GM19438 (cell line): ENCODE data around the gene OR2G6.
A peak's percentile ranks its signal among the peaks of the same experiment; 100 is the strongest.
"Not testable (repeated sequence)": the region's sequence is repeated elsewhere in the genome, so short reads cannot be mapped to it uniquely, and the experiment has no call there.

Experiments
- ATAC-seq: cut with Tn5 transposase; IDR thresholded peaks from one replicate; pipeline ENCODE4 v1.9.1; 2021; ENCODE audit warnings: low read depth; ENCODE audit not compliant: unreplicated experiment

Gene OR2G6

DNA sequence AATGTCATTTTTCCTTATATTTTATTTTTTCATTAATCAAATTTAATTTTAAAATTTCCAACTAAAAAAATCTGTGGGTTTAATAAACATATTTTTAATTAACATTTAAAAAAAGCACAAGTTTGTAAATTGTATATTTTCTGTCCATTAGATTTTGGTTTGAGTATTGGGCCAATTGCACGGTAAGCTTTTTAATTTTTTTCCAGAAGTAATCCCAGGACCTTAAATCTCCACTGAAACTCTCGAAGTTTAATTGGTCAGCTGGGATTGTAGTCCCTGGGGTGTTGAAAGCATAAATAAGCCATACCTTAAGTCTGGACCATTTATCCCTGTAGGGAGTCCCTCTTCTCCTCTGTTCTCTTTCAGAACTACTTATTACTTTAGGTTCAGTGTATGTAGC lies at the start of gene OR2G6:
TSS of gene OR2G6 (plus strand) at position 301 of the 400 bp plus-strand sequence. CDS start 13,574 bp downstream, outside the sequence.
- ATAC-seq = not testable (repeated sequence)

DNA sequence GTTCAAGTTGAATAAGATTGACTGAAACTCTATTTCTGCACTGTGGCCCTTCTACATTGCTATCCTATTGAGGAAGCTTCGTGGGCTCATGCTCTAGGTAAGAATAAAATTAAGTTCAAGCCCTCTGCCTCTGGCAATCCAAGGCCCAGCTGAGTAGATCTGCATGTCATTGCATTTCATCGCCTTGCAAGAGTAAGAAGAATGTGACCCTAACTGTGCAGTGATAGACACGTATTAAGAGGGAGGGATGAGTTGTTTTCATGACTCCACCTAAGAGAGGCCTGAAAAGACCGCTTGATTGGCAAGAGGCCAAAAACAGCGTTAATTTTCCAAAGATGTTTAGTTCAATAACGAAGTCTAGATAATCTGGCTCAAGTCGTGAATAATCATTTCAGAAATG lies 48.8 kb upstream of the OR2G6 start:
- ATAC-seq = not testable (repeated sequence)

DNA sequence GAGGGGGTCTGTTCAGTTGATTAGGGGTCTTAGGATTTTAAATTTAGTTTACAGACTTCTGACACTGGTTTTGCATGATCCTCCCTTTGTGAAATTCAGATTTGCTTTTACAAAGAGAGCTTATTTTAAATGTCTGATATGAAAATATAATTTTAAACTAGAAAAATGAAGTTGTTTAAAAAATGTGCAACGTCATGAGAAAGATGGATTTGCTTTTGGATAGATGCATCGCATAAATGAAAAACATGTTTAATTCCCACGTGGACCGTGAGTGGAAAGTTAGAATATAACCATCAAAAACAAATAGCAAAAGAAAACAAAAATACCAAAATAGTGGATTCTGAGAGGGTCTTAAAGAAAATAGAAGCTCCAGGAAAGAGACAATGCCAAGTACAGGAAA lies 36.7 kb upstream of the OR2G6 start:
- ATAC-seq = no peak

DNA sequence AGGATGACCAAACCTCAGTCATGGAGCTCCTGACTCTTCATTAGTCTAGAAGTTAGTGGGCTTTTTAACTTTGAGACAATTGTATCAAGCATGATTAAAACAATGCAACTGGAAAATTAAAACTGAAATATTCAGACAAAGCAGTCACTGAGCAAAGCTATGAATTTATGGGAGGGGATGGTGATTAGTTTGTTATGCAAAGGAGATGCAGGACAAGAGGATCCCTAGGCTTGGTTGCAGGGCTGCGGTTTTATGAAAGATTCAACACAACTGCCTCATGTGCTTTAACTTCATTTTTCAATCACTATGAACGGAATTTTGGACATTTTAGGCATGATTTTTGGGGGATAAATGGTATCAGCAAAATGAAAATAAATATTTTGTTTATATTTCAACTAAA lies 35.8 kb upstream of the OR2G6 start:
- ATAC-seq = not testable (repeated sequence)

DNA sequence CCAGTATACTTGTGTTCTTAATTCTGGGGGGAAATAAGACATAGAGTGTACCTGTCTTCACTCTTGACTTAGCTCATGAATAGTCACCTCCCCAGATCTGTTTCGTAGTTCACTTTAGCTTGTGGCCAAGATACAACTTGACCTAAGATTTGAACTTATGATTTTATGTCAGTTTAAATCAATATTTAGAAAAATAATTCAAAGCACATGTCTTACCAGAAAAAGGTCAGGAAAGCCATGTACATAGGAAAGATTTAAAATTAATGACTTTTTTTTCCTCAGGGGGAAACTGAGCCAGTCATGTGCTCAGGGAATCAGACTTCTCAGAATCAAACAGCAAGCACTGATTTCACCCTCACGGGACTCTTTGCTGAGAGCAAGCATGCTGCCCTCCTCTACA lies 34.8 kb upstream of the OR2G6 start, which contains the start of gene OR2T3:
TSS of gene OR2T3 (plus strand) at position 301 of the 400 bp plus-strand sequence. CDS start at position 301, 0 bp downstream.
- not testable (repeated sequence) for ATAC-seq

DNA sequence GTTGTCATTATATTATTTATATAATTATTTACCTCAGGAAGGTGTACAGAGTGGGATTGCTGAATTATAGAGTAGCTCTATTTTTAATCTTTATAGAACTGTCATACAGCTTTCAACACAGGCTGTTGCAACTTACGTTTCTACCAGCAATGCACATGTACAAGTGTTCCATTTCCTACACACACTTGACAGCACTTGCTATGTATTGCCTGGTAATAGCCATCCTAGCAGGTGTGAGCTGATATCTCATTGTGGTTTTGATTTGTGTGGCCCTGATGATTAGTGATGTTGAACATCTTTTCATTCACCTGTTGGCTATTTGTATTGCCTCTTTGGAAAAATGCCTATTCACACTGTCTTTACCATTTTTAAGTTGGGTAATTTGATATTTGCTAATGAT lies 32.2 kb upstream of the OR2G6 start:
- ATAC-seq = peak; percentile 85

DNA sequence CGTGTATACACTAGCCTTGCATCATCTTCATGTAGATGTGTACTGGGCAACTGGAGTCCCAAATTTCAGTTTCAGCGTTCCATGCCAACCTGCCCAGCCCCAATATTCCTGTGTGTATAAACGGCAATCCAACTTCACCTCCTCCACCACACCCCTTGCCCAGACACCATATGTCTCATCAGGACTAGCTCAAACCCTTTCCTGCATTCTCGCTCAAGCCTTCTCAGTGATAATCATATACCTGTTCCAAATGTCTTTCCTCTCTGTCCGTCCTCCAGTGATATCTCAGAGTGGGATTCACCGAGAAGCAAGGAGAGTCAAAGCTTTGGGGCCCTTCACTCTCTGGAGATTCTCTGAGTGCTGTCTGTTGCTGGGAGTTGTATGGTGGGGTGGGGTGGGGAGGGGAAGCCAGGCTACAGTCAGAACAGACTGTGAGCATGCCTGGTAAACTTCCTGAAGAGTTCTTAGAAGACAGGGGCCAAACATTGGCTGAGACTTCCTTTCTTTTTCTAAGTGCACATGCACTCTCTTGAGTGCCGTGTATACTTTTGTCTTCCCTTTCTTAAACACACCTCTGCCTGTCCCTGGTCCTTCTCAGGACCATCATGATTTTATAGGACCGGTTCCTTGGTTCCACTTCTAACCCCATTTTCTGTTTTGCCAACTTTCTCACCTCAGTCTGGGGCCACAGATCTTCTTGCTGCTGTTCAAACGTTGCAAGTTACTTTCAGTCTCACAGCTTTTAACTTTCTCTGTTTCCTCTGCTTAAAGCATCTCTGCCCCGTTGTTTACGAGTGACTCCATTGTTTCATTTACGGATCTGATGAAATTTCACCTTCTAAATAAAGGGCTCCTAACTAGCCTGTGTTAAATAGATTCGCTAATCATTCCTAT lies 25.9 kb upstream of the OR2G6 start:
- ATAC-seq = peak; percentile 94

DNA sequence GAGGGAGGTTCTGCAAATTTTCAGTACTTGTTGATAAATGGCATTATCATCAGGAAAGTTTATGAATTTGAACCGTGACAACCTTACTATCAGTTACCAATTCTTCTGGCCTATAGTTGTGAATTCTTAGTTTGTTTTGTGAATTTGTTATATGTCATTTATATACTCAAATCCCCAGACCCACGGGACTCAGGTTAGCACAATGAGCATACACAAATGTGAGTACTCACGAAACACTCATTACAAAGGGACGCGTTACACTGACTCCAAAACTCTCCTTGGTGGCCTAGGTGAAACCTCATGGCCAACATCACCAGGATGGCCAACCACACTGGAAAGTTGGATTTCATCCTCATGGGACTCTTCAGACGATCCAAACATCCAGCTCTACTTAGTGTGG lies 19.6 kb upstream of the OR2G6 start, which contains the start of gene OR2T5:
TSS of gene OR2T5 (plus strand) at position 301 of the 400 bp plus-strand sequence. CDS start at position 301, 0 bp downstream.
- not testable (repeated sequence) for ATAC-seq

DNA sequence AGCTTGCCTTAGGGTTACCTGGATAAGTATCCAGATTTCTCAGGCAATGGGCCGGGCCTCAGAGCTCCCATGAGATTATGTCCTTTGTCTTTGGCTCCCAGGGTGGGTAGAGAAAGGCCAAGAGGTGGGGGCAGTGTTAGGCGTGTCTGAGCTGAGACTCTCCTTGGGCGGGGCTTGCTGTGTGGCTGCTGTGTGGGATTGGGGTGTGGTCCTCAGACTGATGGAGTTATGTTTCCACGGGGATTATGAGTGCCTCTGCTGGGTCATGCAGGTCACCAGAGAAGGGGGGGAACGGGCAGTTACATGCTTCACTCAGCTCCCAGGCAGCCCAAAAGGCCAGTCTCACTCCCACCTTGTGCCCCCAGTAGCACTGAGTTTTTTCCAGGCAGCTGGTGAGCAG lies 11.2 kb upstream of the OR2G6 start:
- not testable (repeated sequence) for ATAC-seq

DNA sequence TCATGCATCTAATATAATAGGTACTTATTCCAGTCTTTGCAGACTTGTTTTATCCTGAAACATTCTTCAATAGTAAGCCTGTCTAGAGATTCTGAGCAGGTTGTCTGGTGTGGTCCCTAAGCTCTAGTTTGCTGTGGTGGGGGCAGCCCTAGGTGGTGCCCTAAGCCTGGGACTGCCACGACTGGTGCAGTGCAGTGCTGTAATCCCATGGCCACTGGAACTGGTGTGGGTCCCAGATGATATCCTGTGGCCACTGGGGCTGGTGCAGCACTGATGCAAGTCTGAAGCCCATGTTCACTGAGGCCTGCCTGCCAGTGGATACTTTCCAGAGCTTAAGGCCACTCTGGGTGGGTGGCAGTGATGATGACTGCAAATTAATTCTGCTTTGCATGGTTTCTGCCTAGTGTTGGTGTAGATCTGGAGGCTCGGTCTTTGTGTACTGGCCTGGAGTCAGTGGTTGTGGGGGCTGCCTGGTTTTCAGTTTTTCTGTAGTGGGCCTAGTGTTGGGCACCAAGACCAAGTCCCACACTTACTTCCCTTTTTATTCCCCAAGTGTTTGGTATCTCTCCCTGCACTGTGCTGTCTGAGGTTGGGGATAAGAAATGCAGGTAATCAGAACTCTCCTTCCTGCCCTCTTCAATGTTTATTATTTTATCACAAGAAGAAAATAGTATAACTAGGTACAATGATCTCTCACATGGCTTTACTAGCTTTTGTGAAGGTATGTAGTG lies 7.4 kb upstream of the OR2G6 start:
- ATAC-seq = not testable (repeated sequence)

DNA sequence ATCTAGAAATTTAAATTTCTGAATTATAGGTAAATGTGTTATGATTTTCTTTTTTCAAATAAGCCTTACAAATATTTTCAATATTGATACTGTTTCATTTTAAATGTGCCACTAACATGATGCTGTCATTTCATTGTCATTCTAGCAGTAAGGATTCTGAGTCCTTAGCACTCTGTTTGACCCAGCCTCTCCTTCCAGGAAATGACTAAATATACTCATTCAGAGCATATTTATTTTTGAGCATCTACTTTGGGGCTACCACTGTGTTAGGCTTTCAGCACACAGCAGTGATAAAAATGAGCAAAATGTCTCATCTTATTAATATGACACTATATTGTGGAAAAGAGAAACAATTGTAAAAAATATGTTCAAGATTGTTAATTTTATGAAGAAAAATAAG lies 2.3 kb downstream of the OR2G6 start:
- ATAC-seq = not testable (repeated sequence)

DNA sequence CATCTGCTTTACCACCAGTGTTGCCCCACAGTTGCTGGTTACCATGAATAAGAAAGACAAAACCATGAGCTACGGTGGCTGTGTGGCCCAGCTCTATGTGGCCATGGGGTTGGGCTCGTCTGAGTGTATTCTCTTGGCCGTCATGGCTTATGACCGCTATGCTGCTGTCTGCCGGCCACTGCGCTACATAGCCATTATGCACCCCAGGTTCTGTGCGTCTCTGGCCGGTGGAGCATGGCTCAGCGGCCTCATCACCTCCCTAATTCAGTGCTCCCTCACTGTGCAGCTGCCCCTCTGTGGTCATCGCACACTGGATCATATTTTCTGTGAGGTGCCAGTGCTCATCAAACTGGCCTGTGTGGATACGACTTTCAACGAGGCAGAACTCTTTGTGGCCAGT lies 14.0 kb downstream of the OR2G6 start:
- no peak for ATAC-seq

DNA sequence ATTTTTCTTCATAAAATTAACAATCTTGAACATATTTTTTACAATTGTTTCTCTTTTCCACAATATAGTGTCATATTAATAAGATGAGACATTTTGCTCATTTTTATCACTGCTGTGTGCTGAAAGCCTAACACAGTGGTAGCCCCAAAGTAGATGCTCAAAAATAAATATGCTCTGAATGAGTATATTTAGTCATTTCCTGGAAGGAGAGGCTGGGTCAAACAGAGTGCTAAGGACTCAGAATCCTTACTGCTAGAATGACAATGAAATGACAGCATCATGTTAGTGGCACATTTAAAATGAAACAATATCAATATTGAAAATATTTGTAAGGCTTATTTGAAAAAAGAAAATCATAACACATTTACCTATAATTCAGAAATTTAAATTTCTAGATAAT lies 29.6 kb downstream of the OR2G6 start:
- ATAC-seq = not testable (repeated sequence)

DNA sequence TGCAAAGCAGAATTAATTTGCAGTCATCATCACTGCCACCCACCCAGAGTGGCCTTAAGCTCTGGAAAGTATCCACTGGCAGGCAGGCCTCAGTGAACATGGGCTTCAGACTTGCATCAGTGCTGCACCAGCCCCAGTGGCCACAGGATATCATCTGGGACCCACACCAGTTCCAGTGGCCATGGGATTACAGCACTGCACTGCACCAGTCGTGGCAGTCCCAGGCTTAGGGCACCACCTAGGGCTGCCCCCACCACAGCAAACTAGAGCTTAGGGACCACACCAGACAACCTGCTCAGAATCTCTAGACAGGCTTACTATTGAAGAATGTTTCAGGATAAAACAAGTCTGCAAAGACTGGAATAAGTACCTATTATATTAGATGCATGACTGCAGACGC lies 39.5 kb downstream of the OR2G6 start:
- ATAC-seq = not testable (repeated sequence)

DNA sequence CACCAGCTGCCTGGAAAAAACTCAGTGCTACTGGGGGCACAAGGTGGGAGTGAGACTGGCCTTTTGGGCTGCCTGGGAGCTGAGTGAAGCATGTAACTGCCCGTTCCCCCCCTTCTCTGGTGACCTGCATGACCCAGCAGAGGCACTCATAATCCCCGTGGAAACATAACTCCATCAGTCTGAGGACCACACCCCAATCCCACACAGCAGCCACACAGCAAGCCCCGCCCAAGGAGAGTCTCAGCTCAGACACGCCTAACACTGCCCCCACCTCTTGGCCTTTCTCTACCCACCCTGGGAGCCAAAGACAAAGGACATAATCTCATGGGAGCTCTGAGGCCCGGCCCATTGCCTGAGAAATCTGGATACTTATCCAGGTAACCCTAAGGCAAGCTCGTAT lies 43.2 kb downstream of the OR2G6 start:
- ATAC-seq = not testable (repeated sequence)

DNA sequence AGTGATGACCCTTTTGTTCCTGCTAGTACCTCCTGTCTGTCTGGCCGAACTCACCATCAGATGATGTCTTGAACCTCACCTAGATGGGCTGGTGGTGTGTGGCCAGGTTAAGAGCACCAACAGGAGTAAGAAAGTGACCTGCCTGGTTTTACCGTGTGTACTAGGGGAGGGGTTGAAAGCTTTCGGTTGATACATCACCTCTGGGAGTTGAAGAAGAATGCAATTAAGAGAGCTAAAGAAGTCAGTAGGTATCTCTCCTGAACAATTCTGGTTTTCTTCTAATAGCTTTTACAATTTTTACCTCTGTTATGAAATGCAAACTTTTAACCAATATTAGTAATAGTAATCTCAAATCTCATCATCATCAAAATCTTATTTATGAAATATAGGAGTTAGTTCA lies 54.8 kb downstream of the OR2G6 start, which contains the start of gene OR2T29:
TSS of gene OR2T29 (minus strand) at position 101 of the 400 bp plus-strand sequence. CDS start 3,281 bp downstream, outside the sequence.
- ATAC-seq = not testable (repeated sequence)

DNA sequence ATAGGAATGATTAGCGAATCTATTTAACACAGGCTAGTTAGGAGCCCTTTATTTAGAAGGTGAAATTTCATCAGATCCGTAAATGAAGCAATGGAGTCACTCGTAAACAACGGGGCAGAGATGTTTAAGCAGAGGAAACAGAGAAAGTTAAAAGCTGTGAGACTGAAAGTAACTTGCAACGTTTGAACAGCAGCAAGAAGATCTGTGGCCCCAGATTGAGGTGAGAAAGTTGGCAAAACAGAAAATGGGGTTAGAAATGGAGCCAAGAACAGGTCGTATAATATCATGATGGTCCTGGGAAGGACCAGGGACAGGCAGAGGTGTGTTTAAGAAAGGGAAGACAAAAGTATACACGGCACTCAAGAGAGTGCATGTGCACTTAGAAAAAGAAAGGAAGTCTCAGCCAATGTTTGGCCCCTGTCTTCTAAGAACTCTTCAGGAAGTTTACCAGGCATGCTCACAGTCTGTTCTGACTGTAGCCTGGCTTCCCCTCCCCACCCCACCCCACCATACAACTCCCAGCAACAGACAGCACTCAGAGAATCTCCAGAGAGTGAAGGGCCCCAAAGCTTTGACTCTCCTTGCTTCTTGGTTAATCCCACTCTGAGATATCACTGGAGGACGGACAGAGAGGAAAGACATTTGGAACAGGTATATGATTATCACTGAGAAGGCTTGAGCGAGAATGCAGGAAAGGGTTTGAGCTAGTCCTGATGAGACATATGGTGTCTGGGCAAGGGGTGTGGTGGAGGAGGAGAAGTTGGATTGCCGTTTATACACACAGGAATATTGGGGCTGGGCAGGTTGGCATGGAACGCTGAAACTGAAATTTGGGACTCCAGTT lies 57.9 kb downstream of the OR2G6 start:
- peak; percentile 92 for ATAC-seq

DNA sequence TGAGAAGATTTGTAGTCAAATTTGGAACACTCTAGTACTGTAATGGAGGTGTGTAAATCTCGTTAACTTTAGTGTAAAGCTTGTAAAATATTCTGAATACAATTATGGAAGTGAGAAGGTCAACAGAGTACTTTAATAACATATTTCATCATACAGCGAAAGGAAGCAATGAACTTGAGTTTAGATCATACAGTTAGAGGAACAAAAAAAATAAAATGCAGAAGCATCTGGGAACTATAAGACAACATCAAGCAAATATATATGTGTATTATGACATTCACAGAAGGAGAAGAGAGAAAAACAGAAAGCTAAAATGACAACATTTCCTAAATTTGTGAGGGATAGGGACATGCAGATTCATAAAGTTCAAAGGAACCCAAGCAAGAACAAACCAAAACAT lies 61.2 kb downstream of the OR2G6 start:
- ATAC-seq = not testable (repeated sequence)

DNA sequence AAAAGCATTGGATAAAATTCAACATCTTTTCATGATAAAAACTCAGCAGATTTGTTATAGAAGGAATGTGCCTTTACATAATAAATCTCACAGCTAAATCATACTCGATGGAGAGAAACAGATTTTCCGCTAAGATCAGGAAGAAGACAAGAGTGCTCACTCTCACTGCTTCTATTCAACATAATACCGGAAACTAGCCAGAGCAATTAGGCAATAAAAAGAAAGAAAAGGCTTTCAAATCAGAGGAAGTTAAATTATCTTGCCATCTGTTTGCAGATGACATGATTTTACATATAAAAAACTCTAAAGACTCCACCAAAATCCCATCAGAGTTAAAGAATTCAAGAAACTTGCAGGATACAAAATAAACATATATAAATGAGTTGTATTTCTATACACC lies 62.9 kb downstream of the OR2G6 start:
- ATAC-seq = not testable (repeated sequence)

DNA sequence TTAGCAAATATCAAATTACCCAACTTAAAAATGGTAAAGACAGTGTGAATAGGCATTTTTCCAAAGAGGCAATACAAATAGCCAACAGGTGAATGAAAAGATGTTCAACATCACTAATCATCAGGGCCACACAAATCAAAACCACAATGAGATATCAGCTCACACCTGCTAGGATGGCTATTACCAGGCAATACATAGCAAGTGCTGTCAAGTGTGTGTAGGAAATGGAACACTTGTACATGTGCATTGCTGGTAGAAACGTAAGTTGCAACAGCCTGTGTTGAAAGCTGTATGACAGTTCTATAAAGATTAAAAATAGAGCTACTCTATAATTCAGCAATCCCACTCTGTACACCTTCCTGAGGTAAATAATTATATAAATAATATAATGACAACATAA lies 64.2 kb downstream of the OR2G6 start:
- peak; percentile 94 for ATAC-seq
